ENCODE results near the gene DDTL.
"Not testable (repeated sequence)": the region's sequence is repeated elsewhere in the genome, so short reads cannot be mapped to it uniquely, and the experiment has no call there.

DNA sequence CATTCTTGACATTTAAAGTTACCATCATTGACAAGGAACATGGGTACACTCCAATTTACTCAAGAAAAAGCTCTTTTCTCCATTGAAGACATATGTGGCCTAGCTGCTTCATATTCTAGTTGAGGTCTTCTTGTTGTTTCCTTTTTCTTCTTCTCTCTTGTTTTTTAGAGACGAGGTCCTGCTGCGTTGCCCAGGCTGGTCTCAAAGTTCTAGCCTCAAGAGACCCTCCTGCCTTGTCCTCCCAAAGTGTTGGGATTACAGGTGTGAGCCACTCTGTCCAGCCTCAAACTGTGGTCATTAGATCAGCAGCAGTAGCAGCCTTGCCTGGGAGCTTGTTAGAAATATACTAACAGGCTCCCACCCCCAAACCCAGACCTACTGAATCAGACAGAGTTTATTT, 26.4 kb downstream of the DDTL start:
- TF ChIP-seq, protein P1, sequence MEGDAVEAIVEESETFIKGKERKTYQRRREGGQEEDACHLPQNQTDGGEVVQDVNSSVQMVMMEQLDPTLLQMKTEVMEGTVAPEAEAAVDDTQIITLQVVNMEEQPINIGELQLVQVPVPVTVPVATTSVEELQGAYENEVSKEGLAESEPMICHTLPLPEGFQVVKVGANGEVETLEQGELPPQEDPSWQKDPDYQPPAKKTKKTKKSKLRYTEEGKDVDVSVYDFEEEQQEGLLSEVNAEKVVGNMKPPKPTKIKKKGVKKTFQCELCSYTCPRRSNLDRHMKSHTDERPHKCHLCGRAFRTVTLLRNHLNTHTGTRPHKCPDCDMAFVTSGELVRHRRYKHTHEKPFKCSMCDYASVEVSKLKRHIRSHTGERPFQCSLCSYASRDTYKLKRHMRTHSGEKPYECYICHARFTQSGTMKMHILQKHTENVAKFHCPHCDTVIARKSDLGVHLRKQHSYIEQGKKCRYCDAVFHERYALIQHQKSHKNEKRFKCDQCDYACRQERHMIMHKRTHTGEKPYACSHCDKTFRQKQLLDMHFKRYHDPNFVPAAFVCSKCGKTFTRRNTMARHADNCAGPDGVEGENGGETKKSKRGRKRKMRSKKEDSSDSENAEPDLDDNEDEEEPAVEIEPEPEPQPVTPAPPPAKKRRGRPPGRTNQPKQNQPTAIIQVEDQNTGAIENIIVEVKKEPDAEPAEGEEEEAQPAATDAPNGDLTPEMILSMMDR (conservative IDR thresholded peaks at IDR 0.05 in 1 of 2, IDR thresholded peaks at IDR 0.05 in 1 of 2; ENCODE audit: extremely low read depth in 1 of 2, insufficient read depth in 1 of 2, low read depth in 1 of 2, low read length in 2 of 2): not testable (repeated sequence)
- TF ChIP-seq EZH2 (IDR thresholded peaks at IDR 0.05; ENCODE audit: borderline replicate concordance, low read length): not testable (repeated sequence)

All from mammary epithelial cell (primary cell).